Endothelial cell (in vitro differentiated cells): ENCODE data around the gene ZSWIM5. TPM values are rescaled to one million over a fixed set of nuclear protein-coding genes. Genes with fewer than 3 reads are reported as not detected.
"Not testable (repeated sequence)": the region's sequence is repeated elsewhere in the genome, so short reads cannot be mapped to it uniquely, and the experiment has no call there.

ENCODE experiments used
- DNase-seq: peaks from one replicate; pipeline ENCODE4 v3.0.0; 2021; ENCODE audit warnings: low spot score
- H3K27ac Mint-ChIP-seq: one replicate; pipeline ENCODE4 v1.8.0; 2021; ENCODE audit warnings: mixed read lengths, inconsistent platforms; ENCODE audit not compliant: unreplicated experiment
- H3K27me3 Mint-ChIP-seq: one replicate; pipeline ENCODE4 v1.8.0; 2021; ENCODE audit warnings: mild to moderate bottlenecking, moderate library complexity, mixed read lengths, inconsistent platforms; ENCODE audit not compliant: unreplicated experiment
- H3K36me3 Mint-ChIP-seq: one replicate; pipeline ENCODE4 v1.8.0; 2021; ENCODE audit warnings: mild to moderate bottlenecking, low read depth, mixed read lengths, inconsistent platforms; ENCODE audit not compliant: unreplicated experiment
- H3K4me1 Mint-ChIP-seq: one replicate; pipeline ENCODE4 v1.8.0; 2021; ENCODE audit warnings: mild to moderate bottlenecking, mixed read lengths, inconsistent platforms; ENCODE audit not compliant: unreplicated experiment
- H3K4me3 Mint-ChIP-seq: one replicate; pipeline ENCODE4 v1.8.0; 2021; ENCODE audit warnings: mild to moderate bottlenecking, mixed read lengths, inconsistent platforms; ENCODE audit not compliant: unreplicated experiment
- H3K9me3 Mint-ChIP-seq: one replicate; pipeline ENCODE4 v1.8.0; 2021; ENCODE audit warnings: mixed read lengths, inconsistent platforms; ENCODE audit not compliant: unreplicated experiment
- total RNA-seq: library from RNA; stranded (reverse); fragmentation: NEBNext Ultra II Directional; extraction: Animal tissue kit (Norgen Biotek cat#: 25700); gene quantifications from one replicate; pipeline ENCODE4 v1.2.1, GENCODE V29; 2021; ENCODE audit not compliant: unreplicated experiment
- TF ChIP-seq, protein P1 (sequence below): fragments of 200-600 bp; sonication (generic); IDR thresholded peaks from one replicate; pipeline ENCODE4 v1.5.0; 2021; ENCODE audit warnings: antibody characterized with exemption; ENCODE audit not compliant: unreplicated experiment

ZSWIM5 gene
- total RNA-seq, 1 donor from 2014 or later, result 6.6 TPM

DNA sequence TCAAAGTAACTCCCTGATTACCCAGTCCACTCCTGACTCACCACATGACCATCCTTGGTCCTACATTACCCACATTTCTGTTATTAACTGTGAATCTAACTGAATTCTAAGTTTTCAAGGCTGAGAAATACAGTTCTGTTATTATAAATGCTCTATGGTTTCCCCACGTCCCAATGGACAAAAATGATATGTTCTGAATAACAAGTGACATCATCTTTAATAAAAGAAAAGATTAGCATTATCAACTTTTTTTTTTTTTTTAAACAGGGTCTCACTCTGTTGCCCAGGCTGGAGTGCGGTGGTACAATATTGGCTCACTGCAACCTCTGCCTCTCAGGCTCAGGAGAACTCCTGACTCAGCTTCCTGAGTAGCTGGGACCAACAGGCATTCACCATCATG, 59.6 kb downstream of the ZSWIM5 start:
- Mint-ChIP-seq H3K27ac (no peak overlapping the region), H3K27me3 (no peaks in the 10 kb centered on the region), H3K36me3 (no peaks in the 10 kb centered on the region), H3K4me1 (no peaks in the 10 kb centered on the region), H3K4me3 (no peak overlapping the region), H3K9me3 (no peaks in the 10 kb centered on the region)
- TF ChIP-seq, protein P1, sequence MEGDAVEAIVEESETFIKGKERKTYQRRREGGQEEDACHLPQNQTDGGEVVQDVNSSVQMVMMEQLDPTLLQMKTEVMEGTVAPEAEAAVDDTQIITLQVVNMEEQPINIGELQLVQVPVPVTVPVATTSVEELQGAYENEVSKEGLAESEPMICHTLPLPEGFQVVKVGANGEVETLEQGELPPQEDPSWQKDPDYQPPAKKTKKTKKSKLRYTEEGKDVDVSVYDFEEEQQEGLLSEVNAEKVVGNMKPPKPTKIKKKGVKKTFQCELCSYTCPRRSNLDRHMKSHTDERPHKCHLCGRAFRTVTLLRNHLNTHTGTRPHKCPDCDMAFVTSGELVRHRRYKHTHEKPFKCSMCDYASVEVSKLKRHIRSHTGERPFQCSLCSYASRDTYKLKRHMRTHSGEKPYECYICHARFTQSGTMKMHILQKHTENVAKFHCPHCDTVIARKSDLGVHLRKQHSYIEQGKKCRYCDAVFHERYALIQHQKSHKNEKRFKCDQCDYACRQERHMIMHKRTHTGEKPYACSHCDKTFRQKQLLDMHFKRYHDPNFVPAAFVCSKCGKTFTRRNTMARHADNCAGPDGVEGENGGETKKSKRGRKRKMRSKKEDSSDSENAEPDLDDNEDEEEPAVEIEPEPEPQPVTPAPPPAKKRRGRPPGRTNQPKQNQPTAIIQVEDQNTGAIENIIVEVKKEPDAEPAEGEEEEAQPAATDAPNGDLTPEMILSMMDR, result no peak
- no peak for DNase-seq

DNA sequence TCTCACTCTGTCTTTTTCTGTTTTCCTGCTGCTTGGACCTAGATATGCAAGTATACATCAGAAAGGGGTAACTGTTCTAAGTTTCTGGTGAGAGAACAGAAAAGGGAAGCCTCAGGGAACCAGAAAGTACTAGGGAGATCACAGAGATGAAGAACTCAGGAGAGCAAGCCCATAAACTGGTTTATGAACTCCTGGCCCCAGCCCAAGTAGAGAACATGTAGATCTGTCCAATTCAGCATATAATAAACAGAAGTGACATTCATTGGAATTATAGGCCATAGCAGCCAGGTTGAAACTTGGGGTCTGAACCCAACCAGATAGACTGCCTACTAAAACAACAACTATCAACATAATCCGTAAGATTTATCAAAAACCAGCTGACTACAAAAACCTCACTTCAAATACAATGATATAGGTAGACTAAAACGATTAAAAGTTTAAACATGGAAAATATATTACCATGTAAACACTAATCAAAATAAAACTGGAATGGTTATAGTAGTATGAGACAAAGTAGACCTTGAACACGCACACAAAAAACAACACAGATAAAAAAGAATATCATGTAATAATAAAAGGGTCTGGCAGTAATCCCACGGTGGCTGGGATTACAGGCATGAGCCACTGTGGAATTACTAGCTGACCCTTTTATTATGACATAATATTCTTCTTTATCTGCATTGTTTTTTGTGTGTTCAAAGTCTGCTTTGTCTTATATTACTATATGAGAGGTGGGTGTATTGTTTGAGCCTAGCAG, 65.0 kb downstream of the ZSWIM5 start:
- Mint-ChIP-seq H3K36me3 (no peaks in the 10 kb centered on the region), H3K27ac (no peak overlapping the region), H3K4me3 (no peak overlapping the region)

DNA sequence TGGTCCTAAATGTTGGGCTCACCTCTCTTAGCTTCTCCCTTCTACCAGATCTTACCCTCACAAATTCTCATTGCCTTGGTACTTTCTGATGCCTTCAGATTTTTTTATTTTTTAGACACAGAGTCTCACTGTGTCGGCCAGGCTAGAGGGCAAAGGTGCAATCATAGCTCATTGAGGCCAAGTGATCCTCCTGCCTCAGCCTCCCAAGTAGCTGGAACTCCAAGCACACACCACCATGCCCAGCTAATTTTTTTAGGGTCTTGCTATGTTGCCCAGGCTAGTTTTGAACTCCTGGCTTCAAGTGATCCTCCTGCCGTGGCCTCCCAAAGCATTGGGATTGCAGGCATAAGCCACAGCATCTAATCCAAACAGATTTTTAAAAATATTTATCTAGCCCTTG, 69.4 kb downstream of the ZSWIM5 start:
- DNase-seq, result no peak
- Mint-ChIP-seq H3K9me3 (no peaks in the 10 kb centered on the region), H3K4me3 (no peak overlapping the region), H3K27me3 (no peaks in the 10 kb centered on the region), H3K36me3 (no peaks in the 10 kb centered on the region), H3K4me1 (peaks cover 9% of the 10 kb centered on the region), H3K27ac (no peak overlapping the region)
- TF ChIP-seq, protein P1, result no peak

More for the DNA sequence above, 65.0 kb downstream of the ZSWIM5 start:
- Mint-ChIP-seq H3K4me1 (peaks cover 1% of the 10 kb centered on the region), H3K9me3 (no peaks in the 10 kb centered on the region), H3K27me3 (no peaks in the 10 kb centered on the region)
- no peak for DNase-seq
- TF ChIP-seq, protein P1, result no peak

DNA sequence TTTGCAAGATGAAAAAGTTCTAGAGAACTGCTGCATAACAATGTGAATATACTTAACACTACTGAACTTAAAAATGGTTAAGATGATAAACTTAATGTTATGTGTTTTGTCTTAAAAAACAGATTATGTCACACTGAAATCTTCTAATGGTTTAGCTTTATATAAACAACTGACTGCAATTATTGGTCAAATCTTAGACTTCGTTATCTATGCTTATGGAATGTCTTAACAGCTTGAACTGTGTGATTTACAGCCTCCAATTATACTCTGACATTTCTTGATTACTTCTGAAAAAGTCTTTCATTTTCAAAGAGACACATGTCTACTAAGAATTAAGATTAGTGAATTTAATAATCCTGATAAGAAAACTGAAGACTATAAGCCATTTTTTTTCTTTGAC, 71.1 kb downstream of the ZSWIM5 start:
- DNase-seq, result no peak
- no peak overlapping the region for H3K4me3 Mint-ChIP-seq
- TF ChIP-seq, protein P1, result no peak
- peaks cover 9% of the 10 kb centered on the region for H3K4me1 Mint-ChIP-seq
- H3K36me3 Mint-ChIP-seq, result no peaks in the 10 kb centered on the region
- H3K27ac Mint-ChIP-seq, result no peak overlapping the region
- H3K27me3 Mint-ChIP-seq, result no peaks in the 10 kb centered on the region
- H3K9me3 Mint-ChIP-seq, result no peaks in the 10 kb centered on the region

DNA sequence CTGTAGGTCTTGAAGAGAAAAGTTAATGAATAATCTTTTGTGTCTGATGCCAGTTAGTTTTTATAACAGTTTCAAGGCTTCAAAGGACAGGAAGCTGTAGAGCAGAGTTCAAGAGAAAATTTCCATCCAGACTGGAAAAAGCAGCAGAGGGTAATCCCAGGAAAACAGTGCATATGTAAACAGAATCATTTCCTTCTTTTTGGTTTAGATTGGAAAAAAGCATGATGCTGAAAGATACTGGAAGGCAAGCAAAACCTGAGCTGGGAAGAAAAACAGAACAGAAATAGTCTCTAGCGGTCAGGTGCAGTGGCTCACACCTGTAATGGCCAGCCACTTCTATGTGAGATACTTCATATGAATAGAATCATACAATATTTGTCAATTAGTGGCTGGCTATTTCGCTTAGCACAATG, 71.9 kb downstream of the ZSWIM5 start:
- DNase-seq, result no peak
- H3K27me3 Mint-ChIP-seq, result no peaks in the 10 kb centered on the region
- no peak overlapping the region for H3K27ac Mint-ChIP-seq
- no peak overlapping the region for H3K4me3 Mint-ChIP-seq
- TF ChIP-seq, protein P1, result no peak
- peaks cover 9% of the 10 kb centered on the region for H3K4me1 Mint-ChIP-seq
- no peaks in the 10 kb centered on the region for H3K36me3 Mint-ChIP-seq
- no peaks in the 10 kb centered on the region for H3K9me3 Mint-ChIP-seq

DNA sequence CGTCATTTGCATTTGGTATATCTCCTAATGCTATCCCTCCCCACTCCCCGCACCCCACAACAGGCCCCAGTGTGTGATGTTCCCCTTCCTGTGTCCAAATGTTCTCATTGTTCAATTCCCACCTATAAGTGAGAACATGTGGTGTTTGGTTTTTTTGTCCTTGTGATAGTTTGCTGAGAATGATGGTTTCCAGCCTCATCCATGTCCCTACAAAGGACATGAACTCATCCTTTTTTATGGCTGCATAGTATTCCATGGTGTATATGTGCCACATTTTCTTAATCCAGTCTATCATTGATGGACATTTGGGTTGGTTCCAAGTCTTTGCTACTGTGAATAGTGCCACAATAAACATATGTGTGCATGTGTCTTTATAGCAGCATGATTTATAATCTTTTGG, 73.7 kb downstream of the ZSWIM5 start:
- not testable (repeated sequence) for H3K4me3 Mint-ChIP-seq, H3K27ac Mint-ChIP-seq, H3K9me3 Mint-ChIP-seq, H3K4me1 Mint-ChIP-seq, H3K27me3 Mint-ChIP-seq, H3K36me3 Mint-ChIP-seq, DNase-seq
